HG03439 (cell line): ENCODE data around the gene LRRC17.
"Not testable (repeated sequence)": the region's sequence is repeated elsewhere in the genome, so short reads cannot be mapped to it uniquely, and the experiment has no call there.

Source experiments
- ATAC-seq: cut with Tn5 transposase; IDR thresholded peaks from one replicate; pipeline ENCODE4 v1.9.1; 2021; ENCODE audit warnings: mild to moderate bottlenecking, moderate library complexity; ENCODE audit not compliant: unreplicated experiment

LRRC17 gene

DNA sequence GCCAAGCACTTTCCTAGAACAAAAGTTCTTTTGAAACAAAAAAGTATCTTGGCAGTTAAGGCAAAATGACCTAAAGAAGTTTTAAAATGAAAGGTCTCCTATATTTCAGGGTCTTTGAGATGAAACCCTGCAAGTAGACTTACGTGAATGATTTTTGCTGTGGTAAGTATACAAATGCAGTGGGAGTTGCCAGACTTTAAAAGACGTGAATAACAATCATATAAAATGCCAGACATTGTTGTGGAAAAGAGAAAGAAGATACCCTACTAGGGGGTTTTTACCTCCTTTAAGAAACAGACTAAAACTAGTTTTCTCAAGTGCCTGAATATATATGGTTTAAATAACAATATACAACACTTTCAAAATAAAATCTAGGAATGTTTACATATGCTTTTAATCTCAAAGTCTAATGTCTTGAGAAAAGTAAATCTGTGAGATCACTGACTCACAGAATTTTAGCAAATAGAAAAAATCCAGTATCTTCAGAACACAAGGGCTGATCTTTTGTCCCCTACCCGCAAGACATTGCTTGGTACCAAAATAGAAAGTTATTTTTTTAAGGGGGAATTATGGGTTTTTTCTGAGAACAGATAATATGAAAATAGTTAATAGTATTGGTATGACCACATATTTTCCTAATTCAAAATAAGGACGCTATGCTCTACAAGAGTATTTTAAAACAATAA lies 29.5 kb downstream of the LRRC17 start:
- no peak for ATAC-seq

DNA sequence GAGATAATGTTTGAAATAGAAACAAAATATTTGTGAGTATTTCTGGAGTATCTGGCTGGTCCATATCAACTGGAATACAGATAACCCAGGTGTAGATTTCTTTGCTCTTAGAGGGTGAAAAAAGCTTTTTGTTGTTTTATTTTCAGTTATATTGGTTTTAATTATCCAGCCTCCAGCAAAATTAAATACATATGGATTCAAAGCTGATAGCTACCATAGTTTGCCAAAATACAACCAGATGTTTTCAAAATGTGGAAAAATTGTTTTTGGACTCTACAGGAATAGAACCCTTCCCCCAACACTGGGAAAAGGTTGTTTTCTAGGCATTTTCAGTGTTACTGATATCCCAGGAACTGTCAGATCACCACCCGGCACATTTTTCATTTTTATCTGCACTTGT lies 30.1 kb downstream of the LRRC17 start:
- no peak for ATAC-seq

DNA sequence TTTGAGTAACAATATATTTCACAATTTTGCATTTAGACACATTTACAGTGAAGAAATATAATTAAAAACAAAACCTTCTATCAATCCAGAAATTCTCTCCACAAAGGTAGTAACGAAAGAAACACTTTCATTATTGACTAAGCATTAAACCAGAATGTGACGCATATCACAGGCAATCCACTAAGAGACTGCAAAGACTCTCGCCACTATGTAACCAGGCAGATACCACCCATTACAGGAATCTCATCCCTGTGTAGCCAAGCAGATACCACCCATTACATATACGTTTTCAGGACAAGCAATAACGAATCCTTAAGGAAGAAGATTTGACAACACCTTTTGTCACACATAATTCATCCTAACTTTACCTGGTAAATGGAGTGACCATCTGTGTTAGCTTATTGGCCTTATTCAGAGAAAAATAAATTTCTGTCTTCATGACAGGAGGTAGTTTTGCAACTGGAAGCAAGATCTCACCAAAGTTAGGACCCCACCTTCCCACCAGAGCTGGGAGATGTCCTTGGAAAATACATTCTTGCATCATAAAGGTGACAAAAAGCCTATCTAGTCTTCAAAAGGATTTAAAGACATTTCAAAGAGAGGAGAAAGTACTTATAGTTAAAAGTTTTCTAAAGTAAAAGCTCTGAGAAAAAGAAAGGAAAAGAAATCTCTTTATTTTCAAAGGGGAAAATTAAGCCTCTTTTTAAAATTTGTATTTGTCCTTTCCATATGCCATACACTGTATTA lies 30.8 kb downstream of the LRRC17 start:
- no peak for ATAC-seq

DNA sequence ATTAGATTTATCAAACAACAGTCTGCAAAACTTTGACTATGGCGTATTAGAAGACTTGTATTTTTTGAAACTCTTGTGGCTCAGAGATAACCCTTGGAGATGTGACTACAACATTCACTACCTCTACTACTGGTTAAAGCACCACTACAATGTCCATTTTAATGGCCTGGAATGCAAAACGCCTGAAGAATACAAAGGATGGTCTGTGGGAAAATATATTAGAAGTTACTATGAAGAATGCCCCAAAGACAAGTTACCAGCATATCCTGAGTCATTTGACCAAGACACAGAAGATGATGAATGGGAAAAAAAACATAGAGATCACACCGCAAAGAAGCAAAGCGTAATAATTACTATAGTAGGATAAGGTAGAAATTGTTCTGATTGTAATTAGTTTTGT lies 31.4 kb downstream of the LRRC17 start:
- ATAC-seq: no peak

DNA sequence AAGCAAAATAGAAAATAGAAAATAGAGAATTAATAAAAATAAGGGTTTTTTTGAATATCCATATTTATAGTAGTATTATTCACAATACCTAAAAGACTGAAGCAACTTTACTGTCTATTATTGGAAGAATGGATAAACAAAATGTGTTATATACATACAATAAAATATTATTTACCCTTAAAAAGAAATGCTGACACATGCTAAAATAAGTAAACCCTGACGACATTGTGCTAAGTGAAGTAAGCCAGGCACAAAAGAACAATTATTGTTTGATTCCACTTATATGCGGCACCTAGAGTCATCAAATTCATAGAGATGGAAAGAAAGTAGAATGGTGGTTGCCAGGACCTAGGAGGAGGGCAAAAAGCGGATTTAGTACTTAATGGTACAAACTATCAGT lies 39.0 kb downstream of the LRRC17 start:
- no peak for ATAC-seq

DNA sequence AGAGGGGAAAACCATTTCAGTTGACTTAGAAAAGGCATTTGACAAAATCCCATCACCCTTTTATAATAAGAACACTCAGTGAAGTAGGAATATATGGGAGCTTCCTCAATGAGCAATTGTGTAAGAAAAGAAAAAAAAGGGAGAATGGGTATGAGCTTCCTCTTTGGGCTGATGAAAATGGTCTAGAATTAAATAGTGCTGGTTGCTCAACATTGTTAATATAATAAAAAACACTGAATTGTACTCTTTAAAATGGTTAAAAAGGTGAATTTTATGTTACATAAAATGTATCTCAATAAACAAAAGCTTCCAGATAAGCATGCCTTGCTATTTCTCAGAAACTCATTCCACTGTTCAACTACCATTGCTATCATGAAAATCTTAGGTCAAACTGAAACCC lies 40.6 kb downstream of the LRRC17 start:
- no peak for ATAC-seq

DNA sequence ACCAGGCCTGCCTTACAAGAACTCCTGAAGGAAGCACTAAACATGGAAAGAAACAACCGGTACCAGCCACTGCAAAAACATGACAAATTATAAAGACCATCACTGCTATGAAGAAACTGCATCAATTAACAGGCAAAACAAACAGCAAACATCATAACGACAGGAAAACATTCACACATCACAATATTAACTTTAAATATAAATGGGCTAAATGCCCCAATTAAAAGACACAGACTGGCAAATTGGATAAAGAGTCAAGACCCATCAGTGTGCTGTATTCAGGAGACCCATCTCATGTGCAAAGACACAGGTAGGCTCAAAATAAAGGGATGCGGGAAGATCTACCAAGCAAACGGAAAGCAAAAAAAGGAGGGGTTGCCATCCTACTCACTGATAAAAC lies 41.6 kb downstream of the LRRC17 start:
- ATAC-seq: not testable (repeated sequence)

DNA sequence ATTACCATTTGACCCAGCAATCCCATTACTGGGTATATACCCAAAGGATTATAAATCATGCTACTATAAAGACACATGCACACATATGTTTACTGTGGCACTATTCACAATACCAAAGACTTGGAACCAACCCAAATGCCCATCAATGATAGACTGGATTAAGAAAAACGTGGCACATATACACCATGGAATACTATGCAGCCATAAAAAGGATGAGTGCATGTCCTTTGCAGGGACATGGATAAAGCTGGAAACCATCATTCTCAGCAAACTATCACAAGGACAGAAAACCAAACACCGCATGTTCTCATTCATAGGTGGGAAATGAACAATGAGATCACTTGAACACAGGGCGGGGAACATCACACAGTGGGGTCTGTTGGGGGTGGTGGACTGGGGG lies 45.2 kb downstream of the LRRC17 start:
- not testable (repeated sequence) for ATAC-seq

DNA sequence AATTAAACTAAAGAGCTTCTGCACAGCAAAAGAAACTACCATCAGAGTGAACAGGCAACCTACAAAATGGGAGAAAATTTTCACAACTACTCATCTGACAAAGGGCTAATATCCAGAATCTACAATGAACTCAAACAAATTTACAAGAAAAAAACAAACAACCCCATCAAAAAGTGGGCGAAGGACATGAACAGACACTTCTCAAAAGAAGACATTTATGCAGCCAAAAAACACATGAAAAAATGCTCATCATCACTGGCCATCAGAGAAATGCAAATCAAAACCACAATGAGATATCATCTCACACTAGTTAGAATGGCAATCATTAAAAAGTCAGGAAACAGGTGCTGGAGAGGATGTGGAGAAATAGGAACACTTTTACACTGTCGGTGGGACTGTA lies 49.2 kb downstream of the LRRC17 start:
- ATAC-seq: not testable (repeated sequence)

DNA sequence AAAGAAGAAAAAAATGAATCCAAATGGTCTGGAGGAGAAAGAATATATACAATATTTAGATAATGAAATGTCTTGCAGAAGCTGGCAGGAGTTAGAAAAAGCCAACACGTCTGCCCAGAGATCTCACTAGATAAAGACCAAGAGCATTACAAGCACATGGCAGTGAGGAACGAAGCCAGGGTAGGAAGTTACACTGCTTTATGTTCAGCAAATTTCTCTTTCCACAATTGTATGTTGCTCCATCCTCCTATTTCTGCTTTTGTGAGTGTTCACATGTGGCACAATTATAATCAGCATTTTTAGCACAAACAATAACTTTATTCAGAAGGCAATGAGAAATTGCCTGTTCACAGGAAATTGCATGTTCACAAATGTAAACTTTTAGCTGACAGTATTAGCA lies 53.7 kb downstream of the LRRC17 start:
- no peak for ATAC-seq

DNA sequence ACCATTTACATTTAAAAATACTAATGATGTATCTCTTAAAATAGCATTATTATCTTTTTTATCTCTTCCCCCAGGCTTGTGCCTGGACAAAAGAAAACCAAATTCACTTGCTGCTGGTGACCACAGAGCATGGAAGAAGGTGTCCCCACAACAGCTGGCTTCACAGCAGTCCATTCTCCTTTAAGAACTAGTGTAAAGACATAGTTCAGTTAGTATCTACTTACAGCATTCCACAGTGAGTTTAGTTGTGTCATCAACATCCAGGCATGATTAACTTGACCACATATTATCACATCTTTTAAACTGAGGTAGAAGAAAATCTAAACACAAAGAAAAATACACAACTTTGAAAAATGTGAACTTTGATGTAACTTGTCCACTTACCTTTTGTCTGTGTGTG lies 55.0 kb downstream of the LRRC17 start:
- ATAC-seq: no peak

DNA sequence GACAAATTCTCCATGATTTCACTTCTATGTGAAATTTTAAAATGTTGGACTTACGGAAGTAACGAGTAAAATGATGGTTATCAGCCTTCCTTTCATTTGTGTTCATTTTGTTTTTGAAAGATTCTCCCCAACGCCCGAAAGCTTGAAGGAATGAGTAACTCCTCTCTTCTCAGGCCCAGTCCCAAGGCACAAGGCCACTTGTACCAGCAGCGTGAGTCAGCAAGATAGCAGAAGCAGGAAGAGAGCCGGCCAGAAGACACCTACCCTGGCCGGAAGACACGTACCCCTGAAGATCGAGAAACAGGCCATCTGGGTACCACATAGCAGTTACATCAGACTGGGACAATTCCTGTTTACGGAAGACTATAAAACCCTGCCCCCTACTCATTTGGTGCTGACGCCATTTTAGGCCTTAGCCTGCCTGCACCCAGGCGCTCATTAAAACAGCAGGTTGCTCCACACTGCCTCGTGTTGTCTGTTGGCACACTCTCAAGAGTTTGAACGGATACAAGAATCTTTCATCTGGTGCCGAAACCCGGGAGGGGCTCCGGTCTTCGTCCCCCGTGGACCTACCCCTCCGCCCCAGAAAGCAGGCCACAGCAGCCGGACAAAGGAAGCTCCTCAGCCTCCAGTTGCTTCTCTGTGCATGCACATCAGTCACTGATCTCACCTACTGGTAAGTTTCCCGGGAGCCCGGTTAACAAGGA lies 60.4 kb downstream of the LRRC17 start:
- ATAC-seq: no peak

DNA sequence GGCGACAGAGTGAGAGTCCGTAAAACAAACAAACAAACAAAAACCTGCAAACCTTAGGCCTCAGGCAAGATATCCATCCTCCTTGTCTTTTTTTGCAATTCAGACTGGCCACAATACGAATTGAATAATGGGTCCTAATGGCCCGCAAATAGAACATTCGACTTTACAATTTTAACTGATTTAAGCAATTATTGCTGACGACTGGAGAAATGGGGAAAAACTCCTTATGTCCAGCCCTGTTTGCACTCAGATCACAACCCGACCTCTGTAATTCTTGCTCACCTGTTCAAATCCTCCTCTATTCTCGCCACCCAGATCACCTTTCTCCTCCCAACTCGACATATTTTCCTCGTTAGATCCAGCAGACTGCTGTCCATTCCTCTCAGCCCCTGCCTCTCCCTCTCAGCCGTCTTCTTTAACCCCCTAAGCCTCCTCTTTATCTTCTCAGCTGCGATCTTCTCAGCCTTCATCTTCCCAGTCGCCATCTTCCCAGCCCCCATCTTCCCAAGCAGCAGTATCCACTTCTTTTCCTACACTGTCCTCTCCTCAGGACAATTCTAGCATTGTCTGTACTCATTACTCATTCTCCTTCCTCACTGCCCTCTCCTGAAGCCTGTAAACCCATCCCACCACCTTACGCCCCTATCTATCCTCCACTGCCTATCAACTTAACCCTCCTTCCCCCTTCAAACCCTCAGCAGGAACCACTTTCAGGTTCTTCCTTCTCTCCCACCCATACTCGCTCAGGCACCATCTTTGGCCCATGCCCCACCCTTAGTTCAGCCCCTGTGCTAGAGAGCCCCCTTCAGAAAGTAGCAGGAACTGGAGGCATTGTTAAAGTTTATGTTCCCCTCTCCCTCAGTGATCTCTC lies 61.8 kb downstream of the LRRC17 start:
- no peak for ATAC-seq

DNA sequence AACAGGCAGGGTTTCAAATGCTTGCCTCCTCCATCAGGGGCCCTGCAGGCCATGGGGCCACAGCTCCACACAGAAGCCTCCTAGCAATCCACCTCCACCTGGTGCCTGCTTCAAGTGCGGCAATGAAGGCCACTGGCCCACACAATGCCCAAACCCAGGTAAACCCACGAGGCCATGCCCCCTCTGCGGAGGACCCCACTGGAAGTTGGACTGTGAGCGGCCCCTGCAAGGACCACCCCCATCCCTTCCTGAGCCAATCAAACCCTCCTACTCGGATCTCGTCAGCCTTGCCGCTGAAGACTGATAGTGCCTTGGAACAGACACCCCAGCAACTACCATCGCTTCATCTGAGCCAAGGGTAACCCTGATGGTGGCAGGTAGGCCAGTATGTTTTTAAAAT lies 63.1 kb downstream of the LRRC17 start:
- no peak for ATAC-seq

DNA sequence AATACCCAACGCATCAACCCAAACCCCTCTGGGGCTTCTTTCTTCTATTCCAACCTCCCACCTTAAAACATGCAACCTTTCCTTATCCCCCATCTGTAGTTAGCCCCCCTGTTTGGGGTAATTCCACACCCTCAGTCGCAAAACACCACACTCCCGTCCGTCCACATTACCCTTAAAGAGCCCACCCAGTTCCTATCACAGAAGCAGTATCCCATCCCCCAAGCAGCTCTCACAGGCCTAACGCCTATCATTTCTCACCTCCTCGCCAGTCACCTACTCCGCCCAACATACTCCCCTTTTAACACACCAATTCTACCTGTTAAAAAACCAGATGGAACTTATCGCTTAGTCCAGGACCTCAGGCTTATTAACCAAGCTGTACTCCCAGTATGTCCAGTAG lies 63.7 kb downstream of the LRRC17 start:
- no peak for ATAC-seq

DNA sequence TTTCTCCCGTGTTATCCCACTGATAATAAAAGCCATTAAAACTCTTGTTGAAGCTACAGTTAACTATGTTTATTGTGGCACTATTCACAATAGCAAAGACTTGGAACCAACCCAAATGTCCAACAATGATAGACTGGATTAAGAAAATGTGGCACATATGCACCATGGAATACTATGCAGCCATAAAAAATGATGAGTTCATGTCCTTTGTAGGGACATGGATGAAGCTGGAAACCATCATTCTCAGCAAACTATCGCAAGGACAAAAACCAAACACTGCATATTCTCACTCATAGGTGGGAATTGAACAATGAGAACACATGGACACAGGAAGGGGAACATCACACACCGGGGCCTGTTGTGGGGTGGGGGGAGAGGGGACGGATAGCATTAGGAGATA lies 64.8 kb downstream of the LRRC17 start:
- ATAC-seq: not testable (repeated sequence)

DNA sequence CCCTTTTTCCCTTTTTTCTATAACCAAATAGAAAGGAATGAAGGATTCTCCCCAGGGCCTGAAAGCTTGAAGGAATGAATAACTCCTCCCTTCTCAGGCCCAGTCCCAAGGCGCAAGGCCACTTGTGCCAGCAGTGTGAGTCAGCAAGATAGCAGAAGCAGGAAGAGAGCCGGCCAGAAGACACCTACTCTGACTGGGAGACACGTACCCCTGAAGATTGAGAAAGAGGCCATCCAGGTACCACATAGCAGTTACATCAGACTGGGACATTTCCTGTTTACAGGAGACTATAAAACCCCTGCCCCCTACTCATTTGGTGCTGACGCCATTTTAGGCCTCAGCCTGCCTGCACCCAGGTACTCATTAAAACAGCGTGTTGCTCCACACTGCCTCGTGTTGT lies 65.5 kb downstream of the LRRC17 start:
- ATAC-seq: no peak

DNA sequence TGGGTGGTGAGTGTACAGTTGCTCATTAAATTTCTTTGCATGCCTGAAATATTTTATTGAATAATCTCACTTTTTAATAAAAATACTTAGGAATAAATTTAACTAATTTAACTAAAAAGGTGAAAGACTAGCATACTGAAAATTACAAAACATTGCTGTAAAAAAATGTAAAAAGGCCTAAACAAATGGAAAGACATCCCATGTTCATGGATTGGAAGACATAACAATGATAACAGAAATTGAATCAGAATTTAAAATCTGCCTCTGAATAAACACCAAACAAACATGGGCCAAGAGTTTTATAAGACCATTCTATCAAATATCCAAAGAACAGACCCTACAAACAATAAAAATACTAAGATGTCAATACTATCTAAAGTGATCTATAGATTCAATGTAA lies 66.9 kb downstream of the LRRC17 start:
- no peak for ATAC-seq

DNA sequence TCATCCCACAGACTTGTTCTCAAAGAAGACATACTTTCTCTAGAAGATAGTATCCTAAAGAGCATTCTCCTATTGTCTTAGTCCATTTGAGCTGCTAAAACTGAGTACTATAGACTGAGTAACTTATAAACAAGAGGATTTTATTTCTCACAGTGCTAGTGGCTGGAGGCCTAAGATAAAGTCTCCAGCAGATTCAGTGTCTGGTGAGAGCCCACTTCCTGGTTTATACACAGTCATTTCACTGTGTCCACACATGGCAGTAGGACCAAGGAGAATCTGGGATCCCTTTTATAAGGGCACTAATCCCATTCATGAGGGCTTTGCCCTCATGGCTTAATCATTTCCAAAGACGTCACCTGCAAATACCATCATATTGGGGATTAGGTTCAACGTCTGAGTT lies 68.7 kb downstream of the LRRC17 start:
- no peak for ATAC-seq

DNA sequence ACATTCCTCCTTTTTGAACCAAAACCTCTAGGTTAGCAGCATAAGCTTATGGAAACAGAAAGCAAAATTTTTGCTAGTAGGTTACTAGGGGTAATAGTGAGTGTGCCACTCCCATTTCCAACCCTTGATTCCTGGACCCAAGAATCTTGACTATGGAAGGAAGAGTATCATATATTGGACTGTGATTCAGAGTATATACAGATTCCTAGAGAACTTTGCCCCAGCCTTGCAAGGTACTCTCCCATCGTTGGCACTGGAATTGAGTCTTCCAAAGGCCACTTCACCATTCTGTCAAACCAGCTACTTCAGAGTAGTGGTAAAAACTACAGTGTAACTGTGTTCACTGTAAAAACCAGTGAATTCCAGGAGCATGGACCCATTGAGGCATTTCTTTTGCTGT lies 69.4 kb downstream of the LRRC17 start:
- no peak for ATAC-seq

DNA sequence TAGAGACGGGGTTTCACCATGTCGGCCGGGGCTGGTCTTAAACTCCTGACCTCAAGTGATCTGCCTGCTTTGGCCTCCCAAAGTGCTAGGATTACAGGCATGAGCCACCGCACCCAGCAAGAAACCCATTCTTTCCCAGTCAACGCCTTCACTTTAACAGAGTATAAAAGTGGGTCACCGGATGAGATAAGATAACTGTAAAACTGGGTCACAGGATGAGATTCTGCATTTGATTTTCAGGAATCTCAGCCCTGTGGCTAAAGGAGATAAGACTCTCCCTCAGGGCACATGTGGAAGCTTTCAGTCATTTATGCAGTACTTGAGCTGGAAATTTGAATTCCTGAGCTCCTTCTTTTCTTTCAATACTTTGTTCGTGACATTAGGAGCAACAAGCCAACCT lies 70.8 kb downstream of the LRRC17 start:
- no peak for ATAC-seq
